Astrocyte (in vitro differentiated cells and primary cell): ENCODE data around the gene HIC2.
"Not testable (repeated sequence)": the region's sequence is repeated elsewhere in the genome, so short reads cannot be mapped to it uniquely, and the experiment has no call there.

Experiments used
- CTCF ChIP-seq: IDR thresholded peaks from 2 replicates; pipeline ENCODE4 v1.5.1; 2011; ENCODE audit warnings: low read depth, mild to moderate bottlenecking, inconsistent platforms, low read length, moderate library complexity; ENCODE audit not compliant: insufficient read depth
- EZH2 ChIP-seq: IDR thresholded peaks from 2 replicates; pipeline ENCODE4 v1.6.1; 2012; ENCODE audit warnings: mild to moderate bottlenecking, low read length, inconsistent platforms; ENCODE audit not compliant: insufficient read depth

- not testable (repeated sequence) for TF ChIP-seq CTCF, EZH2
Measured at GRCh38 chr22:21440676-21441075, 23.5 kb downstream of the HIC2 start.
